Measurements from ENCODE around the gene CDK5.

CDK5 gene

GRCh38 chr7:151099486-151100211, 42.0 kb upstream of the CDK5 start:
- TF ChIP-seq CTCF (IDR thresholded peaks at IDR 0.05; ENCODE audit: low read depth, low read length, missing control alignments) = no peak
- no peak for DNase-seq (ENCODE audit: extremely low read depth, low read depth)
- H3K4me3 ChIP-seq (replicated peaks; ENCODE audit: low read depth, low read length) = no peak overlapping the region

- DNase-seq (ENCODE audit: extremely low read depth, low read depth) = no peak
- no peak for TF ChIP-seq CTCF (IDR thresholded peaks at IDR 0.05; ENCODE audit: low read depth, low read length, missing control alignments)
- H3K4me3 ChIP-seq (replicated peaks; ENCODE audit: low read depth, low read length) = no peak overlapping the region
Measured at GRCh38 chr7:151095828-151096475, 38.3 kb upstream of the CDK5 start.

GRCh38 chr7:151095123-151095797, 37.6 kb upstream of the CDK5 start:
- TF ChIP-seq CTCF (IDR thresholded peaks at IDR 0.05; ENCODE audit: low read depth, low read length, missing control alignments) = no peak
- no peak for DNase-seq (ENCODE audit: extremely low read depth, low read depth)

GRCh38 chr7:151094675-151095074, 37.0 kb upstream of the CDK5 start:
- H3K4me3 ChIP-seq (replicated peaks; ENCODE audit: low read depth, low read length) = no peak overlapping the region
- no peak for TF ChIP-seq CTCF (IDR thresholded peaks at IDR 0.05; ENCODE audit: low read depth, low read length, missing control alignments)
- no peak for DNase-seq (ENCODE audit: extremely low read depth, low read depth)

More at GRCh38 chr7:151095123-151095797, 37.6 kb upstream of the CDK5 start:
- H3K4me3 ChIP-seq (replicated peaks; ENCODE audit: low read depth, low read length) = no peak overlapping the region

GRCh38 chr7:151093748-151094147, 36.1 kb upstream of the CDK5 start:
- H3K4me3 ChIP-seq (replicated peaks; ENCODE audit: low read depth, low read length) = no peak overlapping the region
- no peak for TF ChIP-seq CTCF (IDR thresholded peaks at IDR 0.05; ENCODE audit: low read depth, low read length, missing control alignments)
- DNase-seq (ENCODE audit: extremely low read depth, low read depth) = no peak

GRCh38 chr7:151091988-151092387, 34.3 kb upstream of the CDK5 start:
- no peak for TF ChIP-seq CTCF (IDR thresholded peaks at IDR 0.05; ENCODE audit: low read depth, low read length, missing control alignments)
- H3K4me3 ChIP-seq (replicated peaks; ENCODE audit: low read depth, low read length) = no peak overlapping the region
- DNase-seq (ENCODE audit: extremely low read depth, low read depth) = no peak

All from HFF-Myc (cell line).